Activated naive CD8-positive, alpha-beta T cell (primary cell): ENCODE measurements around the gene COPZ1.

ENCODE experiments used
- H3K27ac Mint-ChIP-seq: one replicate; pipeline ENCODE4 v1.8.0; 2021; ENCODE audit warnings: mixed read lengths
- H3K27me3 Mint-ChIP-seq: one replicate; pipeline ENCODE4 v1.8.0; 2021; ENCODE audit warnings: mixed read lengths
- H3K36me3 Mint-ChIP-seq: one replicate; pipeline ENCODE4 v1.8.0; 2021; ENCODE audit warnings: mixed read lengths
- H3K4me1 Mint-ChIP-seq: one replicate; pipeline ENCODE4 v1.8.0; 2021; ENCODE audit warnings: low read depth, mixed read lengths
- H3K4me3 Mint-ChIP-seq: one replicate; pipeline ENCODE4 v1.8.0; 2021; ENCODE audit warnings: mild to moderate bottlenecking, mixed read lengths
- H3K9me3 Mint-ChIP-seq: one replicate; pipeline ENCODE4 v1.8.0; 2021; ENCODE audit warnings: low read depth, mixed read lengths

The COPZ1 gene

GRCh38 chr12:54394986-54395385 lies 70.1 kb downstream of the COPZ1 start:
- H3K9me3 Mint-ChIP-seq = no peaks in the 10 kb centered on the region
- H3K4me1 Mint-ChIP-seq = peaks cover 26% of the 10 kb centered on the region
- peaks cover 12% of the 10 kb centered on the region for H3K36me3 Mint-ChIP-seq
- H3K27ac Mint-ChIP-seq = no peak overlapping the region
- H3K27me3 Mint-ChIP-seq = no peaks in the 10 kb centered on the region
- H3K4me3 Mint-ChIP-seq = no peak overlapping the region

- no peaks in the 10 kb centered on the region for H3K9me3 Mint-ChIP-seq
- no peaks in the 10 kb centered on the region for H3K27me3 Mint-ChIP-seq
- no peak overlapping the region for H3K4me3 Mint-ChIP-seq
- peaks cover 23% of the 10 kb centered on the region for H3K4me1 Mint-ChIP-seq
- H3K27ac Mint-ChIP-seq = no peak overlapping the region
- H3K36me3 Mint-ChIP-seq = peaks cover 12% of the 10 kb centered on the region
Measured at GRCh38 chr12:54395545-54395944, 70.6 kb downstream of the COPZ1 start.

- H3K4me1 Mint-ChIP-seq = peaks cover 17% of the 10 kb centered on the region
Measured at GRCh38 chr12:54397157-54397556, 72.2 kb downstream of the COPZ1 start.

GRCh38 chr12:54398218-54398617 lies 73.3 kb downstream of the COPZ1 start:
- Mint-ChIP-seq H3K36me3 (peaks cover 12% of the 10 kb centered on the region), H3K27me3 (no peaks in the 10 kb centered on the region), H3K4me1 (peaks cover 11% of the 10 kb centered on the region), H3K9me3 (no peaks in the 10 kb centered on the region), H3K27ac (no peak overlapping the region), H3K4me3 (no peak overlapping the region)

More at GRCh38 chr12:54397157-54397556, 72.2 kb downstream of the COPZ1 start:
- peak overlapping the region; percentile 22 for H3K27ac Mint-ChIP-seq
- H3K27me3 Mint-ChIP-seq = no peaks in the 10 kb centered on the region
- H3K4me3 Mint-ChIP-seq = no peak overlapping the region
- peaks cover 12% of the 10 kb centered on the region for H3K36me3 Mint-ChIP-seq
- H3K9me3 Mint-ChIP-seq = no peaks in the 10 kb centered on the region

- H3K27me3 Mint-ChIP-seq = no peaks in the 10 kb centered on the region
- H3K9me3 Mint-ChIP-seq = no peaks in the 10 kb centered on the region
- H3K36me3 Mint-ChIP-seq = peaks cover 8% of the 10 kb centered on the region
- H3K4me1 Mint-ChIP-seq = peaks cover 4% of the 10 kb centered on the region
- H3K27ac Mint-ChIP-seq = no peak overlapping the region
- H3K4me3 Mint-ChIP-seq = no peak overlapping the region
Measured at GRCh38 chr12:54398995-54399793, 74.3 kb downstream of the COPZ1 start.

- Mint-ChIP-seq H3K4me3 (no peak overlapping the region), H3K4me1 (peaks cover 10% of the 10 kb centered on the region), H3K27ac (no peak overlapping the region), H3K9me3 (no peaks in the 10 kb centered on the region), H3K36me3 (peaks cover 8% of the 10 kb centered on the region), H3K27me3 (no peaks in the 10 kb centered on the region)
Measured at GRCh38 chr12:54401119-54401518, 76.2 kb downstream of the COPZ1 start.
